DMS153 (cell line): ENCODE measurements around the gene ODC1.
"Not testable (repeated sequence)": the region's sequence is repeated elsewhere in the genome, so short reads cannot be mapped to it uniquely, and the experiment has no call there.

Source experiments
- DNase-seq: peaks from one replicate; lab custom pipeline; 2025; lab: John Stamatoyannopoulos, UW

The ODC1 gene

DNA sequence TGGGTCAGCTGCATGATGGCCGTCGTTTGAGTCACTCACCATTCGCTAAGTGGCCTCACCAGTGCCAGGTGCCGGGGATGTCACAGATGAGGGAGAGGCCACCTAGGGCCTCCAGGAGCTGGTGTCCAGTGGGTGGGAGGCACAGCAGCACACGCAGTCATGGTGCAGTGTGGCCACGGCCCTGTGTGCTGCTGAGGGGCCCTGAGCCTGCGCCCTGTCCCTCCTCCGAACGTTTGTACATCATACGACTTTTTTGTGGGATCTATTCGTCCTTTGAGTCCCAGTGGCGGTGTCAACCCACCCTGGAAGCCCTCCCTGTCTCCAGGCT is 30.1 kb upstream of the ODC1 start:
- no peak for DNase-seq

DNA sequence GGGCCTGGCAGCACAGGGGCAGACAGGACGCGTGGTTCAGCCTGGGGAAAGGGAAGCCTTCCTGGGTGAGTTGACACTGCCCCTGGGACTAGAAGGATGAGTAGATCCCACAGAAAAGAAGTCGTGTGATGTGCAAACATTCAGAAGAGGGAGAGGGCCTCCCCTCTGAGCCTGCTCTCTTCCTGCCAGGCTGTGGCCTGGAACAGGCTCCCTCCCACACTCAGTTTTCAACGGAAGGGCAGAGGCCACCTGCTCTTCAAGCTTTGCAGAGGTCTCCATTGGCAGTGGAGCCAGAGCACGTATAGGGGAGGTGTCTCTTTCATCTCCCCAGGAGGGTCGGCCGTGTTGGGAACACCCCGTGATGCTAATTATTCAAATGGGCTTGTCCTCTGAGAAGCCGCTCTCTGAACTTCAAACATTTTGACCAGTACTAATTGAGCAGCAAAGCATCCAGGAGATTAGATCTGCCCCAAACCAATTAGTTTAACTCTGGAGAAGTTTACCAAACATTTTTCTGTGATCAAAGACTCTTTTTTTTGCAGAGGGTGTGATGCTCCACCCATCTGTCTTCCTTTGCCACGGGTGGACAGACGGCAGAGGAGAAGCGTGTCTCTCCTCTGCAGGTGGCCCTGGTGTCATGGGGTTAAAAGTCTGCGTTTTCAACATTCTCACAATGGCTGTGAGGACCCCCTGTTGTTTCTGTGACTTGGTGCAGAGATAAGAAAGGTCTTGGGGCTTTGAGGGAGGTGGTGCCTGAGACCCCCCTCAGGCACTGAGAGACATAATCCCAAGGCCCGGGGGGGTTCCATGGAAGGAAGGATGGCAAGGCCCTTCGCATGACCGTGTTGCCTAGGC is 29.5 kb upstream of the ODC1 start:
- DNase-seq = peak; percentile 54

DNA sequence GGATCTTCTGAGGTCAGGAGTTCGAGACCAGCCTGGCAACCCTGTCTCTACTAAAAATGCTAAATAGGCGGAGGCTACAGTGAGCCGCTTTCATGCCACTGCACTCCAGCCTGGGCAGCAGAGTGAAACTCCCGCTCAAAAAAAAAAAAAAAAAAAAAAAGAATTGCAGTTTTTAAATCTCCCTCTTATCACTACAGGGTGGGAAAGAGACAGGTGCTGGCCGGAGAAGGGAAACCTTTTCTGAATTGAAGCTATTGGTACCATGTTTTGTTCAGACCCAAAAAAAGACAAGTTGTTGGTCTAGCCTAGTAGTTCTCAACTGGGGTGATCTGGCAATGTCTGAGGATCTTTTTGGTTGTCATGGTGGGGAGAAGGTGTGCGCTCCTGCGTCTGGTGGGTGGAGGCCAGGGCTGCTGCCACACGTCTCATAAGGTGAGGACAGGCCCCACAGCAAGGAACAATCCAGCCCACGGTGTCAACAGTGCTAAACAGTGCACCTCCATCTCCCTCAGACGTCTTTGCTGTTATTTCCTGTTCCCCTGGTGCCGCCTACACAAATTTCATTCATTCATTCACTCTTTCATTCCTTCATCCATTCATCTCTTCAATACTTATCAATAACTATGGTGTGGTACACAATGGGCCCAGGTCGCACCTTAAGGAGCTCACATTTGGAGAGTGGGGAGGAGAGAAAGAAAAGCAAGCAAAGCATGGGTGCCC is 28.8 kb upstream of the ODC1 start:
- DNase-seq = no peak

DNA sequence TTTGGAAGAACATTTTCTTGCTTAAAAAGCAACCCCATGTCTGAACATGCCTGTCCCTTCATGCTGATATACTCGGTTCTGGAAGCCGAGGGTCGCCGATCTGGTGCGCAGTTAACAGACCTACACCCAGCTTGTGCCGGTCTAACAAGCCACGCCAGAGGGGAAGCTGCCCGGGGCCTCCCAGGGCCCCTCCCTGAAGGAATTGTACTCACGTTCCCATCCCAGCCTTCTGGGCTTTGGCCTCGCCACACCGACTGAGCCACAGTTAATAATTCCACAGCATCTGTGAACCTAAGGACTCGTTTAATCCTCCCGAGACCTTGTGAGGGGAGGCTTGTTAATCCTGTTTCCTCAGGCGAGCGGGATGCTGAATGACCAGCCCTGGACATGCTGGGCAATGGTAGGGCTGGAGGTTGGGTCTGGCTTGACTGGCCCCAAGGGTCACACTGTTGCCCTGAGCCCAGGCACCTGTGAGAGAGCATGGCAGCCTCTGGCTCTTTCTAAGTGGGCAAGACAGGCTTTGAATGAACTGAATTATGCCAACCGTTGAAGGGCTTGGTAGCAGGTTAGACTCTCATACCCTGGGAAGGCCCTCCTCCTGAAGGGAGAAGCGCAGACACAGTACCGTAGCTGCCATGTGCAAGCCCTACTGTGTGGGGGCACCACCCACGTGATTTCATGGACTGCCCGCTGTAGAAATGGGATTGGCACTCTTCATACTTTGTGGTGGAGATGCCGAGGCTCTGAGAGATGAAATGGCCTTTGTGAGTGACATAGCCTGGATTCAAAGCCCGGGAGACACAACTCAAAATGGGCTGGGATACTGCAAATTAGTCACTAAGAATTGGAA is 27.9 kb upstream of the ODC1 start:
- no peak for DNase-seq

DNA sequence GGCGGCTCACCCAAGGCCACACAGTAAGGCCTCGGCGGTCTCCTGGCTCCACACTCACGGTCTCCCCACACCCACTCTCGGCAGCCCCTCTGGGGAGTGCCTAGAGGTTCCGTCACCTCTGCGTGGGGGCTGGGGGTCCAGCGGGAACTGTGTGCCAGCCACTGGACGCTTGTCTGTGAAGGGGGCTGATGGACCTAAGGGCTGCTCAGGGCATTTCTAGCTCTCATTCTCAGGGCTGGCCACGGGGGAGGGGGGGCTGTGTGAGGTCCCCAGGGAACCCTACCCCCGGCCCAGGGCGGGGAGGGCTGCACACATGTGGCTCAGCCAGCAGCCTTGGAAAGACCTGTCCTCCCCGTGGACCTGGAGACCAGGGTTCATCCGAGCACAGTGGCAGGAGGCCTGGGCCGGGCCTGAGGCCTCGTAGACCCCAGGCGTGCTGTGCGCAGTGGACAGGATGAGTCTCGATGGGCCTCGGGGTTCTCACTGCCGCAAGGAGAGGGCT is 27.1 kb upstream of the ODC1 start:
- DNase-seq = no peak

DNA sequence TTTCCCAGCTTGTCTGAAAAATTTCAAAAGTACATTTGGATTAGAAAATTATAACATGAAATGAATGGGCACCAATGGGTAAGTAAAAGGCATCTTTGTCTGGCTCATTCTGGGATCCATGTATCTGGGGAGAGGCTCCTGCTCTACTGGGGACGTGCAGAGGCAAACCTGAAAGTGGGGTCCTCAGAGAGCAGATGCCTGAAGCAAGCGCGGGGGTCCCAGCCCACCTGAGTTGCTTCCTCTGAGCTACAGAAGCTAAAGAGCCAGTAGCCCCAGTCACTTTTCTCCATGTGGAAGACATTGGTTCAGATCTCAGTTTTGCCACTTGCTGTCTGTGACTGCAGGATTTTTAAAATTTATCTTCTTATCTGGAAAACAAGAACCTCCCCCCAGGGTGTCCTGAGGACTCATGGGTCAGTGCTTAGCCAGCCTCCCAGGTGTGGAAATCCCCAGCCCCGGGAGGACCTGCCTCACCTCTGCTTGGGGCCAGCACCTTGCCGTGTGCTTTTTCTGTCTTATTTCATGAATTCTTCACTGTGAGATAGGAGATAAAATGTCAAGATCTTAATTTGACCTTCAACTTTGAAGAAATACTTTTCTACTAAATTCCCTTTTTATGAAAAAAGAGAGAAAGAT is 25.1 kb upstream of the ODC1 start:
- no peak for DNase-seq

DNA sequence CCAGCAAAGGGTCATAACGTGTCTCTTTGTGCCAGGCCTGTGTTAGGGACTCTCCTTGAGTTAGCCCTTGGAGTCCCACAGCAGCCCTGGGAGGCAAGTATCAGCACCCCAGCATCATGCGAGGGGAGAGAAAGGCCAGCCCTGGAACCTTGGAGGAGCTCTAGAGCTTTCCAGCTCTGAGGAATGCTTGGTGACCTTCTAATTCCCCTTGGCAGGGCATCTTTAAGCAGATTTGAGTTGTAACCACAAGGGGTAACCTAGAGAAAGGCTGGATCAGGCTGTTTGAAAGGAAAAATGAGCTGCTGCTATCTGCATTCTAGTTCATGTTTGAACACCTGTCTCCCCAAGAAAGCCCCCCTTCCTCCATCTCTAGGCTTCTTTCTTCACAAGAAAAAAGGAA is 23.8 kb upstream of the ODC1 start:
- no peak for DNase-seq

DNA sequence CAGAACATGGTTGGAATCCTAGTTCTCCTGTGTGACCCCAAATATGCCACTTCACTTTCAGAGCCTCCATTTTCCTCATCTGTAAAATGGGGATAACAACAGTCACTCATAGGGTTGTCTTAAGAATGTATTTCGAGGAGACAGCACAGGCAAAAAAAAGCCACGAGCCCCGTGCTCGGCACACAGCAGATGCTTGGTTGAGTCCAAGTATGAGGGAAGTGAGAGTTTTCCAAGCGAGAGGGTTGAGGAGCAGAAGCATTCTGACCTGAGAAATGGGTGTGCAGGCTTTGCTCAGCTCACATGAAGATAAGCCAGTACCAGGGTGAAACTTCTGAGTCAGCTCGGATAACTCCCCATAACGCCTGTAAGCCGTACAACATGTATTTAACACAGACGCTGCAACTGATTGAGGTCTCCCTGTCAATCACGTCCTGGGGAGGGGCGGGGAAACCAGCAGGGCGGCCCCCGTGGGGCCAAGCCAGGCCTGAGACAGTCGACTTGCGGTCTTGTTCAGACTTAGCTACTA is 23.0 kb upstream of the ODC1 start:
- no peak for DNase-seq

DNA sequence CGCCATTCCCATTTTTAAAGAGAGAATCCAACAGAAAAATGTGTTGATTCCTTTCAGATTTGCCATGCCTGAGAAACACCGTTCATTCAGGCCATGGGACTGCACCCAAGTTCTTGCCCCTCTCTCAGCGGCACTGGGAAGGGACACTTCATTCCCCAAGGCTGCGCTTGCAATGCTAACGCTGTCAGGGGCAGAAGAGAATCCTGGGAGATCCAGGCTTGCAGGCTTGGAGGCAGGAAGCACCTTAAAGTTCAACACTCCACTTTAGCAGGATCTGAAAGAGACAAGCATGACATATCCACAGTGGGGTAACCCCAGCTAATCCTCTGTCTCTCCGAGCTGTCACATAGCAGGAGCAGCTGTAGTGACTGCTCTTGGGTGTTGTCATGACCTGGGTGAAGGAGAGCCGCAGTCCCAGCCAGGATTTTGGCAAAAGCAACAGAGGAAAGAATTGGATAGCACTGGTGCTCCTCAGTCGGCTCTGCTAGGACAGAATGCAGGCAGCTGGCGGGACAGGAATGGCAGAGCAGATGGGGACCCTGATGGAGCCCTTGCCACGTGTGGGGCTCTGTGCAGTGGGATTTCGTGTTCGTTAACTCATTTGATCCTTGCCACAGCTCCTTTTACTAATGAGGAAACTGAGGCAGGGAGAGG is 22.0 kb upstream of the ODC1 start:
- no peak for DNase-seq

DNA sequence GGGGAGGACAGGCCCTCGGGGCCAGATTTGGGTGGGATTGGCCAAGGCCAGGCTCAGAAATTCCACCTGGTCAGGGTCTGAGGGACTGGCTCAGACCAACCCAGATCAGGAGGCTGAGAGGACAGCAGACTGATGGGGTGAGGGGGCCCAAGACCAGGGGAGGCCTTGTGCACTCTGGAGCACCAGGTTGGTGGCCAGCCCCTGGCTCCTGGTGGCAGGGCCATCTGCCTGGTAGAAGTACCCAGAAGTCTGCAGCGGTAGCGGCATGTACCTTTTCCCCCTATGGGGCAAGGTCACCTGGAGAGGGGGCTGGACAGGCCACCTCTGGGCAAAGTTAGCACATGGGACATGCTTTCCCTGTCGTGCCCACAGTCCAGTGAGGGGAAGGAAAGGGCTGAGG is 21.2 kb upstream of the ODC1 start:
- no peak for DNase-seq

DNA sequence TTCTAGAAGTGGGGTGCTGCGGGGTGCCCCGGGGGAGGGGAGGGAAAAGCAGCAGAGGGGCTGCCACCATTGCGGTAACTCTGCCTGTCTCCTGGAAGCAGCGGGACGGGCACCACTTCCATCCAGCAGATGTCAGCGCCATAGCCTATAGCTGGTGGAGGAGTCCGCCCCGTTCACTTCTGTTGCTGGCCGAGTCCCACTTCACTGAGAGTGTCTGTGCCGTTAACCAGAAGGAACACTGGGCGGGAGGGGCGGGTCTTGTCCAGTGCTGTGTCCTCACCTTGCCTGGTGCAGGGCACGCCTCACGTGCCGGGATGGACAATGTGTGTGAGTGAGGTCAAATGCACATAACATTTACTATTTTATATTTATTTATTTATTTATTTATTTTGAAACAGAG is 19.3 kb upstream of the ODC1 start:
- DNase-seq = no peak

DNA sequence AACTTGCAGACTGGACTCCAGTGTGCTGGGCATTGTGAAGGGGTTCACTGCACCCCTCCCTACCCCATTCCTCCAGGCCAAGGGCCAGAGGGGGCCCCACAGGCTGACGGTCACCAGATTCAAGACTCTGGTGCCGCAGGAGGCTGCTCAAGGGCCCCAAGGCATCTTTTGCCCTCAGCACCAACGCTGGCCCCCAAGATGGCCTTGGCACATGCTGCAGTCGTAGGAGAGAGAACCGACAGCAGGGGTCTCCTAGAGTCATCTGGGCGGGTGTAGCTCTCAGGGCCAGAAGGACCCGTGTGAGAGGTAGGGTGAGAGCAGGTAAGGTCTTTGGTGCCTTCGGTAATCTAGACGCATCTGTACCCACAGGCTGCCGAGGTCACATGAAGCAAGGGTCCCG is 18.7 kb upstream of the ODC1 start:
- no peak for DNase-seq

DNA sequence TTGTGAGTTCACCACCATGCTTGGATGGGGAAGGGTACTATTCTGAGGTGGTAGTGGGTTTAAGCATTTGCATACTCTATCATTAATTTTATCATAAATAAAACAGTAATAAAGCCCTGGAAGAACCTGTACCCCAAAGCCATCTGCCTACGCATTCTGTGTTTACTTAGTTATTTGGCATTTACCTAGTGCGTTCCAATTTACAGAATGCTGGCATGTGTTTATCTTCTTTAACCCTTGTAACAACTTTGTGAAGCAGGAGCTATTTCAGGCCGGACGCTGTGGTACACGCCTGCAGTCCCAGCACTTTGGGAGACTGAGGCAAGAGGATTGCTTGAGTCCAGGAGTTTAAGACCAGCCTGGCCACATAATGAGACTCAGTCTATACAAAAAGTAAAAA is 17.8 kb upstream of the ODC1 start:
- no peak for DNase-seq

DNA sequence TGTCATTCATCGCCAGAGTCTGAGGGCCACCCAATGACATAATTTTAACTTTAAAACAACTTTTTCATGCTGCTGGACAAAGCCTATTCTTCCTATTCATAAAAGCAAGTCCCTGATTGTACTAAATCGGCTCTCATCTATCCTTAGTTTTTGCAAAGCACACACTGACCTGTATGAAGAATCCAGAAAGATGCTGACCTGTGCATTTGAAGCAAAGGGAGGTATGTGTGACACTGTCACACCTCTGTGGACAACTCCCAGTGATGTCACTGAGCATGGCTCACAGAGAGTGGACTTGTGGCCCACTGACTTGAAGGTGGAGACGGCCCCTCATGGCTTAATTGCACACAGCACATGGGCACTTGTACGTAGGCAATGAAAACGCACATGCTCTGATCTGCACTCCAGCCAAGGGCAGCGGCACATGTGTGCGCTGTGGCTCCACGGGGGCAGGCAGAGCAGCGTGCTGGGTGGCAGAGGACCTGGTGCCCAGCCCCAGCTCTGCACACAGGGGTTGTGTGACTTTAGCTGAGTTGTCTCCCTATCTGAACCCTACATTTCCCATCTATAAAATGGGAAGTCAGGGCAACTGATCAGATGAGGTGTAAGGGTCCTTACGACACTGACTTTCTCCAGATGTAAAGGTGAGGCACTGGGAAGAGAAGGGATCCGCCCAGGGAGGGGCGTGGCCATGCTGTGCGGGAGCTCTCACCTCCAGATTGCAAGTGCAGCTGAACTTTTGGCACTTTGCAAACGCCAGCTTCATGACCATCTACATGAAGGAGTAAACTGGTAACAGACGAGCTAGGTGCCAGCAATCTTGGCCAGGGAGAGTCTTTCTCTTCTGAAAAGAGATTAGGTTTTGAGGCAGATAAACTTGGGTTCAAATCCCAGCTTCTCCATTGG is 14.3 kb upstream of the ODC1 start:
- no peak for DNase-seq

DNA sequence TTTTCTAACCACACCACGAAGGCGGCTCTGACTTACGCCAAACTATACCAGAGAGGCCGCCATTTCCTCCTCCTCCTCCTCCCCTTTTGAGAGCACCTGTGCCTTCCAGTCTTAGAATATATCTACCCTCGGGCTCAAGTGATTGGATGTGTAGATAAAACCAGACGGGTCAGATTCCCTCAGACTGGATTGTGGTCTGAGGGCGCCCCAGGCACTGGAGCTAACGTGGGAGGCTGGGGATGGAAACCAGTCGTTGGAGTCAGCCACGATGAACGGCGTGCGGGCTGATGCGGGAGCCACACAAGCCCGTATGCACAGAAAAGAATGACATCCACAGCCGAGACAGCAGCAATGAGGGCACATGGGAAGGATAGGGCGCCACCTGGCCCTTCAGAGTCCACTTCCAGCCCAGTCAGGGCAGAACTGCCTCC is 12.3 kb upstream of the ODC1 start:
- no peak for DNase-seq

DNA sequence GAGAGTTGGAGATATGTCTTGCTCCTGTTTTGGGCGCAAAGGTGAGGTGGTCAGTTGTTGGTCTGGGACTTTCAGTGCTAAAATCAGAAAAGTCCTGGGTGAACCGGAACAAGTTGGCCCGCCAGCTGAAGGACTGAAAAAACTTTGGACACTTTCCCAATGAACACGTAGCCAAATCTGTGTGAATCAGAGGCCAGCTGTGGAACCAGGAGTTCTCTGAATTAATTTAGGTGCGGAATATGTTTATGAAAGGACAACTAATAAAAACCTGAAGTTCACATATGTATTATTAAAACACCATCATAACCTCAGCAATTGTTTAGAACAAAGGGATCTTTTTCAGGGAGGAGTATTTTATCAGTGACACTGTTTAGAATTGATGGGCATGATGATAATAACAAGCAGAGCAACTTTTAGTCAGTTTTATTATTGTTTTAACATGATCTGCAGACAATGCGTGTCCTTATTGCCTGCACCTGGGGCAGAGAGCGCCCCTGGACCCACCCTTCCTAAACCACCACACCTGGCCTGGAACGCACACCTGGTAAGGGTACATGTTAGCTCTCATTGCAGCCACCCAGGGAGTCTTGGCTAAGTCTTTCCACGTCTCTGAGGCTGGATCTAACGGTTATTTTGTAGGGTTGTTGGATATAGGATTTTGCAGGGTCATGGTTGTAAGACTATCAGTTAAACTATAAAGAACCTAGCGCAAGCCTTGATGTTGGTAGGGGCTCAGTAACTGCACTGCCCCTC is 9.9 kb upstream of the ODC1 start:
- DNase-seq = no peak

DNA sequence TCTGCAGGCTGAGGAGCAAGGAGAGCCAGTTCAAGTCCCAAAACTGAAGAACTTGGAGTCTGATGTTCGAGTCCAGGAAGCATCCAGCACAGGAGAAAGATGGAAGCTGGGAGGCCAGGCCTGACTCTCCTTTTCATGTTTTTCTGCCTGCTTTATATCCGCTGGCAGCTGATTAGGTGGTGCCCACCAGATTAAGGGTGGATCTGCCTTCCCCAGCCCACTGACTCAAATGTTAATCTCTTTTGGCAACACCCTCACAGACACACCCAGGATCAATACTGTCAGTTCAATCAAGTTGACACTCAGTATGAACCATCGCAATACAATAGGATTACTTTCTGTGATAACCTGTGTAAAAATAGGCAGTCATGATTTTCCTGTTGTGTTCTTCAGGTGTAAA is 9.1 kb upstream of the ODC1 start:
- not testable (repeated sequence) for DNase-seq

DNA sequence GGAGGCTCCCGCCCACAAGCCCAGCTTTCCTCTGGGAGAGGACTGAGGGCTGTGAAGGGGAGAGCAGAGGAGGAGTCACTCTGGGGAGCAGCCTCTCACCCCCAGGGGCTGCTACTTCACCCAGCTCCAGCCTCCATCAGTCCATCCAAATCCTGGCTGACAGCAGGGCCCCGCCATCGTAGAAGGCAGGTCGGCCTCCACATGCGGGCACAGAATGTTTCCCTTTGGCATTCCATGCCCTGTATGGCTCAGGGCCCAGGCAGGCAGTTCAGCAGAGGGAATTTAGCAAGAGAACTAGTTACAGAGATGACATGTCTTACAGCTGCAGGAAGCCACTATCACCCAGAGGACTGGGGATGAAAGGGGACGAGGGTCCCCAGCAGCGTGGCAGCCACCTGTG is 6.4 kb upstream of the ODC1 start:
- no peak for DNase-seq

DNA sequence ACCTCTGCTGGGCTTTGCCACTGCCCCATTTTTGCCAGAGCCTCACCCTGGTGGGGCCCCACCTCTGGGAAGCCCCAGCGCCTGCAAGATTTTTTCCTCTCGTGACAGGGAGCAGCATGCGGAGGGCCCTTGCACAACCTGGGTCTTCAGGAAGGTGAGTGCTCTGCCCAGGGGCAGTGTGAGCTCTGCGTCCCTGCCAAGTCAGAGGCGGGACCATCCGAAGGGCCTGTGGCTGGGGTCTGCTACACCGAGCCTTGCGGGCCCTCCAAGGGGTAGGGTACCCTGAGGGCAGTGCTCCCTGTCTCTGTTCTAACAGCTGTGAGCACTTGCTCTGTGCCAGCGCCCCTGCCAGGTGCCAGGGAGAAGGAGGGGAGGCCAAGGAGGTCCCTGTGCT is 5.8 kb upstream of the ODC1 start:
- no peak for DNase-seq
